Endothelial cell of umbilical vein (primary cell): ENCODE data around the gene CARMIL1. TPM values are rescaled to one million over a fixed set of nuclear protein-coding genes. Genes with fewer than 3 reads are reported as not detected.

Source experiments
- BruUV-seq: library from RNA; stranded (reverse); fragments of 400-500 nt; replicated peaks from 2 replicates; lab custom pipeline; 2021; lab: Mats Ljungman, UMichigan
- CTCF ChIA-PET: fragments of 300-600, 350-600 bp; sonication (Branson Sonifier 250); formaldehyde crosslinking; loops from one replicate; lab custom pipeline; 2021; ENCODE audit warnings: antibody characterized with exemption, inconsistent platforms; lab: Charles Lee
- POLR2A ChIA-PET: fragments of 300-600, 350-600 bp; sonication (Branson Sonifier 250); formaldehyde crosslinking; loops from one replicate; lab custom pipeline; 2021; ENCODE audit warnings: antibody characterized with exemption, inconsistent platforms; lab: Charles Lee
- DNase-seq: peaks from one replicate; pipeline ENCODE4 v3.0.0-alpha.2; 2011; ENCODE audit warnings: low read depth, low spot score
- FAIRE-seq: peaks from 2 replicates; lab custom pipeline; 2011; peaks lifted over from hg19 to GRCh38; lab: Jason Lieb, UNC
- H2AFZ ChIP-seq: 2 replicates; pipeline ENCODE4 v1.6.0; 2012; ENCODE audit warnings: low read depth, low read length, control low read depth, inconsistent platforms
- H3K27ac ChIP-seq: 2 replicates; pipeline ENCODE4 v1.5.1; 2011; ENCODE audit warnings: low read depth, mild to moderate bottlenecking, control low read depth, low read length, moderate library complexity; ENCODE audit not compliant: insufficient read depth
- H3K27me3 ChIP-seq, 2 experiments: 2 replicates each; pipeline versions ENCODE4 v1.6.0 to v1.6.1; 2011; ENCODE audit warnings: low read length in 2 of 2, mixed read lengths in 1 of 2; ENCODE audit not compliant: control insufficient read depth in 2 of 2, insufficient read depth in 2 of 2
- H3K36me3 ChIP-seq, 2 experiments: 2 replicates in 1 of 2; 3 replicates in 1 of 2; pipeline ENCODE4 v1.5.1; 2011; ENCODE audit warnings: low read length in 2 of 2, mild to moderate bottlenecking in 1 of 2, moderate library complexity in 1 of 2; ENCODE audit not compliant: control insufficient read depth in 2 of 2, insufficient read depth in 2 of 2; ENCODE audit errors: extremely low read depth in 1 of 2
- H3K4me1 ChIP-seq: 3 replicates; pipeline ENCODE4 v1.5.1; 2011; ENCODE audit warnings: mild to moderate bottlenecking, low read length; ENCODE audit not compliant: control insufficient read depth, insufficient read depth; ENCODE audit errors: extremely low read depth
- H3K4me2 ChIP-seq: 2 replicates; pipeline ENCODE4 v1.6.1; 2011; ENCODE audit warnings: low read length, control low read depth, mixed read lengths; ENCODE audit not compliant: insufficient read depth
- H3K4me3 ChIP-seq, 3 experiments: fragments of 200-600 bp in 1 of 3; sonication (generic), shearing (Covaris generic) in 1 of 3; replicated peaks in 1 of 3; 2 replicates each; pipeline ENCODE4 v1.5.1; 2011 to 2016; ENCODE audit warnings: control low read depth in 3 of 3, low read length in 3 of 3, mild to moderate bottlenecking in 2 of 3, inconsistent platforms in 1 of 3, low read depth in 1 of 3, moderate library complexity in 1 of 3; ENCODE audit not compliant: insufficient read depth in 1 of 3
- H3K79me2 ChIP-seq: 2 replicates; pipeline ENCODE4 v1.6.0; 2012; ENCODE audit warnings: low read length, inconsistent platforms; ENCODE audit not compliant: control insufficient read depth, insufficient read depth
- H3K9ac ChIP-seq: replicated peaks from 2 replicates; pipeline ENCODE3; 2011; ENCODE audit warnings: low read length, control low read depth; ENCODE audit not compliant: insufficient read depth; ENCODE audit errors: extremely low read depth
- H3K9me1 ChIP-seq: replicated peaks from 3 replicates; pipeline ENCODE4 v1.6.0; 2011; ENCODE audit warnings: mild to moderate bottlenecking, low read length; ENCODE audit not compliant: control insufficient read depth, insufficient read depth; ENCODE audit errors: extremely low read depth
- H3K9me3 ChIP-seq: replicated peaks from 2 replicates; pipeline ENCODE4 v1.5.1; 2012; ENCODE audit warnings: low read length, inconsistent platforms; ENCODE audit not compliant: control insufficient read depth, insufficient read depth
- H4K20me1 ChIP-seq: replicated peaks from 2 replicates; pipeline ENCODE3; 2011; ENCODE audit warnings: mild to moderate bottlenecking, low read length; ENCODE audit not compliant: control insufficient read depth, insufficient read depth; ENCODE audit errors: extremely low read depth
- CTCF ChIP-seq, 2 donors: IDR thresholded peaks; 1 replicate in 1 of 2; 2 replicates in 1 of 2; pipeline ENCODE4 v1.5.1; 2011; ENCODE audit warnings: low read length in 2 of 2, mild to moderate bottlenecking in 2 of 2, moderate library complexity in 2 of 2, control low read depth in 1 of 2, inconsistent platforms in 1 of 2, low read depth in 1 of 2; ENCODE audit not compliant: insufficient read depth in 1 of 2; ENCODE audit errors: extremely low read depth in 1 of 2
- EZH2 ChIP-seq: IDR thresholded peaks from 2 replicates; pipeline ENCODE4 v1.6.1; 2012; ENCODE audit warnings: borderline replicate concordance, low read depth, mild to moderate bottlenecking, moderate library complexity, low read length, inconsistent platforms; ENCODE audit not compliant: severe bottlenecking
- FOS ChIP-seq: IDR thresholded peaks from 2 replicates; pipeline ENCODE4 v1.6.1; 2011; ENCODE audit warnings: mild to moderate bottlenecking, low read length, moderate library complexity, borderline replicate concordance; ENCODE audit not compliant: insufficient read depth
- GATA2 ChIP-seq: IDR thresholded peaks from 2 replicates; pipeline ENCODE4 v1.7.0; 2011; ENCODE audit warnings: low read depth, mild to moderate bottlenecking, moderate library complexity, mixed read lengths, low read length; ENCODE audit not compliant: insufficient read length, insufficient read depth
- JUN ChIP-seq: IDR thresholded peaks from 2 replicates; pipeline ENCODE4 v1.6.1; 2011; ENCODE audit warnings: borderline replicate concordance, low read depth; ENCODE audit not compliant: insufficient read length, insufficient read depth
- MAX ChIP-seq: IDR thresholded peaks from 2 replicates; pipeline ENCODE4 v1.6.1; 2011; ENCODE audit not compliant: insufficient read depth, insufficient read length
- MYC ChIP-seq: IDR thresholded peaks from one replicate; pipeline ENCODE4 v1.6.1; 2011; ENCODE audit warnings: mild to moderate bottlenecking, low read depth, low read length
- POLR2A ChIP-seq: IDR thresholded peaks from 2 replicates; pipeline ENCODE4 v1.6.1; 2012; ENCODE audit warnings: low read depth, mild to moderate bottlenecking, control low read depth, low read length
- POLR2AphosphoS5 ChIP-seq: IDR thresholded peaks from 2 replicates; pipeline ENCODE4 v1.6.1; 2012; ENCODE audit warnings: low read depth, mild to moderate bottlenecking, control low read depth, low read length, moderate library complexity; ENCODE audit not compliant: insufficient read depth
- dilution Hi-C: fragments of 300-500 bp; cut with MboI; formaldehyde crosslinking; loops from one replicate; pipeline ENCODE4 v1.15.0; 2019; ENCODE audit warnings: low sequenced_read_pairs; ENCODE audit not compliant: extremely low pct_ligation_motif_present
- intact Hi-C: fragments of 100-400 bp; cut with micrococcal nuclease; formaldehyde crosslinking; loops from one replicate; pipeline ENCODE4 v1.10.0; 2022
- polyA plus RNA-seq, 4 experiments: library from polyadenylated mRNA; depleted of rRNA in 3 of 4; stranded (reverse) in 3 of 4; unstranded in 1 of 4; fragments of >200 nt; gene quantifications; 2 replicates each; pipeline versions ENCODE4 v1.2.1 to v1.2.3, GENCODE V29; 2011 to 2012; ENCODE audit warnings: missing spikeins in 1 of 4
- total RNA-seq: library from RNA; stranded (reverse); gene quantifications from 2 replicates; pipeline ENCODE4 v1.2.3, GENCODE V29; 2021

The CARMIL1 gene
- total and polyA plus RNA-seq, 2 donors (not counting 3 experiments of a cell fraction or from before 2014, with no cell fraction given): 1.3 to 8.7 TPM

DNA sequence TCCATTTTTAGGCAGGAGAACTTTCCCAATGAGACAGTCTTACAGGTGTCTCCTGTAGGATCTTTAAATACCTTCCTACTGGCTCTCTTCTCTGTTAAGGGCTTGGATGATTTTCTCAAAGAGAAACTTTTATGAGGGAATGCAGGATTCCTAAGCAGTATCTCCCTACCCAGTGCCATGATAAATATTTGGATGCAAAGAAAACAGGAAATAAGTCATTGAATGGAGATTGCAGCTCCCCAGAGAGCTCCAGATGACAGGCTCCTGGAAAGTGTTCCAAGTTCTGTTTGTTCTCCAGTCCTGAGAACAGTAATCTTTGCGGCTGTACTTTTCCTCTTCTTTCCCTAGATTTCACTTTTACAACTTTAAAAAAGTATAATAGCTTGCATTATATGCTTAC lies 370.4 kb downstream of the CARMIL1 start:
- H2AFZ ChIP-seq: no peak overlapping the region
- POLR2A ChIA-PET: no interaction called here
- dilution Hi-C loops: no loop called here

More for the DNA sequence above, 370.4 kb downstream of the CARMIL1 start:
- Histone ChIP-seq H4K20me1 (no peaks in the 10 kb centered on the region), H3K27ac (no peak overlapping the region), H3K9me3 (no peaks in the 10 kb centered on the region), H3K9ac (no peak overlapping the region), H3K36me3 (no peaks in the 10 kb centered on the region), H3K4me2 (no peak overlapping the region), H3K4me3 (no peak overlapping the region), H3K79me2 (no peaks in the 10 kb centered on the region), H3K4me1 (no peaks in the 10 kb centered on the region), H3K27me3 (peaks cover 0 to 8% of the 10 kb centered on the region in 2 experiments), H3K9me1 (no peaks in the 10 kb centered on the region)
- TF ChIP-seq FOS (no peak), POLR2A (no peak), CTCF (IDR thresholded peaks at IDR 0.05; ENCODE audit: extremely low read depth in 1 of 2, insufficient read depth in 1 of 2, low read depth in 1 of 2, low read length in 2 of 2) (no peak), GATA2 (no peak), MYC (no peak), EZH2 (no peak), POLR2AphosphoS5 (no peak), JUN (no peak), MAX (no peak)
- CTCF ChIA-PET: interaction anchor here (0.5 to 1.1 kb wide), 2 partner anchors 69 to 1375 kb away, joined by 3 to 4 read pairs; no protein-coding TSS in a partner anchor
- DNase-seq: no peak
- BruUV-seq: no TSS peak
- intact Hi-C loops: loop anchor here (5.0 kb wide), 1 partner anchor 68 kb away; no protein-coding TSS in a partner anchor
- no peak for FAIRE-seq
